ENCODE measurements around the gene P2RY4. TPM values are rescaled to one million over a fixed set of nuclear protein-coding genes. Genes with fewer than 3 reads are reported as not detected.

Gene P2RY4
- polyA plus RNA-seq, 3 donors = 0.36 TPM; not detected in 2

GRCh38 chrX:70241501-70241900 lies 18.5 kb downstream of the P2RY4 start:
- Mint-ChIP-seq H3K27ac (no peak overlapping the region), H3K36me3 (no peaks in the 10 kb centered on the region), H3K27me3 (ENCODE audit: low read depth in 3 of 3) (peaks cover 0 to 3% (median 1%) of the 10 kb centered on the region in 3 donors), H3K4me1 (no peaks in the 10 kb centered on the region), H3K9me3 (no peaks in the 10 kb centered on the region), H3K4me3 (no peak overlapping the region)
- intact Hi-C loops (cut with micrococcal nuclease) = no loop called here
- TF ChIP-seq CTCF (IDR thresholded peaks at IDR 0.05) = no peak
- no CpG with 5 or more reads among the region's 2 CpGs for WGBS (ENCODE audit: insufficient coverage)
- DNase-seq = no peak
- no peak overlapping the region for H3K4me2 ChIP-seq (replicated peaks; ENCODE audit: extremely low read depth, low read length, poor library complexity, severe bottlenecking)
- H3K9ac ChIP-seq (ENCODE audit: insufficient read depth, low read length, poor library complexity, severe bottlenecking) = no peak overlapping the region
- no peaks in the 10 kb centered on the region for H3K4me1 ChIP-seq (ENCODE audit: control insufficient read depth in 1 of 2, insufficient read depth in 2 of 2, low read length in 2 of 2)
- H3K36me3 ChIP-seq (replicated peaks in 1 of 2; ENCODE audit: control insufficient read depth in 1 of 2, insufficient read depth in 2 of 2, low read length in 2 of 2) = no peaks in the 10 kb centered on the region
- no peaks in the 10 kb centered on the region for H4K20me1 ChIP-seq (ENCODE audit: insufficient read depth, low read length)
- no peak overlapping the region for H3K27ac ChIP-seq (ENCODE audit: low read depth in 1 of 2, low read length in 2 of 2)
- H3K4me3 ChIP-seq (replicated peaks in 1 of 3; ENCODE audit: low read depth in 2 of 3, low read length in 3 of 3) = no peak overlapping the region
- H3K79me2 ChIP-seq (ENCODE audit: insufficient read depth, low read length) = no peaks in the 10 kb centered on the region
- H3K27me3 ChIP-seq (ENCODE audit: control insufficient read depth in 2 of 2, insufficient read depth in 2 of 2, low read length in 2 of 2) = peaks cover 0 to 2% of the 10 kb centered on the region in 2 donors
- H3K9me3 ChIP-seq (replicated peaks in 1 of 2; ENCODE audit: control insufficient read depth in 1 of 2, insufficient read depth in 1 of 2, low read length in 2 of 2) = no peaks in the 10 kb centered on the region
- no peak overlapping the region for H2AFZ ChIP-seq (ENCODE audit: insufficient read depth, low read depth, low read length, poor library complexity, severe bottlenecking)

GRCh38 chrX:70240751-70241150 lies 19.3 kb downstream of the P2RY4 start:
- Histone ChIP-seq H3K9me3 (replicated peaks in 1 of 2; ENCODE audit: control insufficient read depth in 1 of 2, insufficient read depth in 1 of 2, low read length in 2 of 2) (no peaks in the 10 kb centered on the region), H3K36me3 (replicated peaks in 1 of 2; ENCODE audit: control insufficient read depth in 1 of 2, insufficient read depth in 2 of 2, low read length in 2 of 2) (no peaks in the 10 kb centered on the region), H2AFZ (ENCODE audit: insufficient read depth, low read depth, low read length, poor library complexity, severe bottlenecking) (no peak overlapping the region), H3K9ac (ENCODE audit: insufficient read depth, low read length, poor library complexity, severe bottlenecking) (no peak overlapping the region), H3K4me1 (ENCODE audit: control insufficient read depth in 1 of 2, insufficient read depth in 2 of 2, low read length in 2 of 2) (no peaks in the 10 kb centered on the region), H3K4me3 (replicated peaks in 1 of 3; ENCODE audit: low read depth in 2 of 3, low read length in 3 of 3) (no peak overlapping the region), H3K27me3 (ENCODE audit: control insufficient read depth in 2 of 2, insufficient read depth in 2 of 2, low read length in 2 of 2) (peaks cover 0 to 2% of the 10 kb centered on the region in 2 donors), H3K4me2 (replicated peaks; ENCODE audit: extremely low read depth, low read length, poor library complexity, severe bottlenecking) (no peak overlapping the region), H3K79me2 (ENCODE audit: insufficient read depth, low read length) (no peaks in the 10 kb centered on the region), H3K27ac (ENCODE audit: low read depth in 1 of 2, low read length in 2 of 2) (no peak overlapping the region), H4K20me1 (ENCODE audit: insufficient read depth, low read length) (no peaks in the 10 kb centered on the region)
- no peak for DNase-seq
- H3K36me3 Mint-ChIP-seq = no peaks in the 10 kb centered on the region
- WGBS (ENCODE audit: insufficient coverage) = no CpG with 5 or more reads among the region's 1 CpG
- H3K4me1 Mint-ChIP-seq = no peaks in the 10 kb centered on the region
- no peak overlapping the region for H3K4me3 Mint-ChIP-seq
- peaks cover 0 to 3% (median 1%) of the 10 kb centered on the region in 3 donors for H3K27me3 Mint-ChIP-seq (ENCODE audit: low read depth in 3 of 3)
- H3K27ac Mint-ChIP-seq = no peak overlapping the region
- no peak for TF ChIP-seq CTCF (IDR thresholded peaks at IDR 0.05)
- intact Hi-C loops (cut with micrococcal nuclease) = no loop called here
- no peaks in the 10 kb centered on the region for H3K9me3 Mint-ChIP-seq

All from CD14-positive monocyte (primary cell).